Measurements from ENCODE around the gene SLC18A3.

Gene SLC18A3

GRCh38 chr10:49610114-49610457 is at the start of gene SLC18A3:
Gene SLC18A3 (plus strand): TSS chr10:49610310. CDS start chr10:49610741, 431 bp downstream.
- DNase-seq (ENCODE audit: extremely low read depth in 1 of 2, low read depth in 1 of 2), result no peak

GRCh38 chr10:49560526-49560925 is 49.6 kb upstream of the SLC18A3 start:
- DNase-seq (ENCODE audit: extremely low read depth in 1 of 2, low read depth in 1 of 2), result no peak

GRCh38 chr10:49562893-49563292 is 47.2 kb upstream of the SLC18A3 start:
- DNase-seq (ENCODE audit: extremely low read depth in 1 of 2, low read depth in 1 of 2), result no peak

- no peak for DNase-seq (ENCODE audit: extremely low read depth in 1 of 2, low read depth in 1 of 2)
Observed at GRCh38 chr10:49564461-49565009, 45.6 kb upstream of the SLC18A3 start.

- no peak for DNase-seq (ENCODE audit: extremely low read depth in 1 of 2, low read depth in 1 of 2)
Observed at GRCh38 chr10:49567810-49568209, 42.3 kb upstream of the SLC18A3 start.

- no peak for DNase-seq (ENCODE audit: extremely low read depth in 1 of 2, low read depth in 1 of 2)
Observed at GRCh38 chr10:49568235-49568634, 41.9 kb upstream of the SLC18A3 start.

GRCh38 chr10:49569031-49569631 is 41.0 kb upstream of the SLC18A3 start:
- DNase-seq (ENCODE audit: extremely low read depth in 1 of 2, low read depth in 1 of 2), result no peak

GRCh38 chr10:49571388-49571787 is 38.7 kb upstream of the SLC18A3 start:
- DNase-seq (ENCODE audit: extremely low read depth in 1 of 2, low read depth in 1 of 2), result no peak

GRCh38 chr10:49572594-49573114 is 37.5 kb upstream of the SLC18A3 start:
- DNase-seq (ENCODE audit: extremely low read depth in 1 of 2, low read depth in 1 of 2), result no peak

- DNase-seq (ENCODE audit: extremely low read depth in 1 of 2, low read depth in 1 of 2), result no peak
Observed at GRCh38 chr10:49575489-49576072, 34.5 kb upstream of the SLC18A3 start.

- no peak for DNase-seq (ENCODE audit: extremely low read depth in 1 of 2, low read depth in 1 of 2)
Observed at GRCh38 chr10:49577182-49577925, 32.8 kb upstream of the SLC18A3 start.

GRCh38 chr10:49578392-49578791 is 31.7 kb upstream of the SLC18A3 start:
- DNase-seq (ENCODE audit: extremely low read depth in 1 of 2, low read depth in 1 of 2), result no peak

GRCh38 chr10:49579621-49580020 is 30.5 kb upstream of the SLC18A3 start:
- no peak for DNase-seq (ENCODE audit: extremely low read depth in 1 of 2, low read depth in 1 of 2)

- DNase-seq (ENCODE audit: extremely low read depth in 1 of 2, low read depth in 1 of 2), result no peak
Observed at GRCh38 chr10:49585387-49585786, 24.7 kb upstream of the SLC18A3 start.

GRCh38 chr10:49587981-49588380 is 22.1 kb upstream of the SLC18A3 start:
- DNase-seq (ENCODE audit: extremely low read depth in 1 of 2, low read depth in 1 of 2), result no peak

- DNase-seq (ENCODE audit: extremely low read depth in 1 of 2, low read depth in 1 of 2), result peak in 1 of 2 donors; percentile 33
Observed at GRCh38 chr10:49592726-49593563, 17.2 kb upstream of the SLC18A3 start.

- no peak for DNase-seq (ENCODE audit: extremely low read depth in 1 of 2, low read depth in 1 of 2)
Observed at GRCh38 chr10:49593564-49593875, 16.6 kb upstream of the SLC18A3 start.

- DNase-seq (ENCODE audit: extremely low read depth in 1 of 2, low read depth in 1 of 2), result no peak
Observed at GRCh38 chr10:49593998-49594397, 16.1 kb upstream of the SLC18A3 start.

- no peak for DNase-seq (ENCODE audit: extremely low read depth in 1 of 2, low read depth in 1 of 2)
Observed at GRCh38 chr10:49594594-49594993, 15.5 kb upstream of the SLC18A3 start.

GRCh38 chr10:49595003-49595712 is 15.0 kb upstream of the SLC18A3 start:
- no peak for DNase-seq (ENCODE audit: extremely low read depth in 1 of 2, low read depth in 1 of 2)
